SK-N-SH (cell line): ENCODE measurements around the gene NUP58.

ENCODE experiments used
- FOXM1 ChIP-seq: IDR thresholded peaks from 2 replicates; pipeline ENCODE4 v1.4.0; 2012; ENCODE audit warnings: low read depth, mild to moderate bottlenecking
- USF2 ChIP-seq: fragments of 150-350 bp; IDR thresholded peaks from 2 replicates; pipeline ENCODE4 v1.6.1; 2017; ENCODE audit warnings: antibody characterized with exemption, low read length, low read depth, borderline replicate concordance
- YY1 ChIP-seq: IDR thresholded peaks from 2 replicates; pipeline ENCODE4 v1.4.0; 2012; ENCODE audit warnings: low read depth, mild to moderate bottlenecking
- TF ChIP-seq, protein P1 (sequence below): fragments of 200-600 bp; sonication (generic); IDR thresholded peaks from 2 replicates; pipeline ENCODE4 v1.6.1; 2017; ENCODE audit warnings: antibody characterized with exemption, mild to moderate bottlenecking, moderate library complexity

GRCh38 chr13:25295228-25295627 lies 6.2 kb upstream of the NUP58 start:
- TF ChIP-seq YY1: no peak
- TF ChIP-seq, protein P1, sequence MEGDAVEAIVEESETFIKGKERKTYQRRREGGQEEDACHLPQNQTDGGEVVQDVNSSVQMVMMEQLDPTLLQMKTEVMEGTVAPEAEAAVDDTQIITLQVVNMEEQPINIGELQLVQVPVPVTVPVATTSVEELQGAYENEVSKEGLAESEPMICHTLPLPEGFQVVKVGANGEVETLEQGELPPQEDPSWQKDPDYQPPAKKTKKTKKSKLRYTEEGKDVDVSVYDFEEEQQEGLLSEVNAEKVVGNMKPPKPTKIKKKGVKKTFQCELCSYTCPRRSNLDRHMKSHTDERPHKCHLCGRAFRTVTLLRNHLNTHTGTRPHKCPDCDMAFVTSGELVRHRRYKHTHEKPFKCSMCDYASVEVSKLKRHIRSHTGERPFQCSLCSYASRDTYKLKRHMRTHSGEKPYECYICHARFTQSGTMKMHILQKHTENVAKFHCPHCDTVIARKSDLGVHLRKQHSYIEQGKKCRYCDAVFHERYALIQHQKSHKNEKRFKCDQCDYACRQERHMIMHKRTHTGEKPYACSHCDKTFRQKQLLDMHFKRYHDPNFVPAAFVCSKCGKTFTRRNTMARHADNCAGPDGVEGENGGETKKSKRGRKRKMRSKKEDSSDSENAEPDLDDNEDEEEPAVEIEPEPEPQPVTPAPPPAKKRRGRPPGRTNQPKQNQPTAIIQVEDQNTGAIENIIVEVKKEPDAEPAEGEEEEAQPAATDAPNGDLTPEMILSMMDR: no peak
- TF ChIP-seq FOXM1: no peak
- TF ChIP-seq USF2: no peak
